Measurements from ENCODE around the gene TM4SF4.

The TM4SF4 gene

GRCh38 chr3:149454746-149455145 is 19.8 kb upstream of the TM4SF4 start:
- DNase-seq (ENCODE audit: low read depth in 2 of 3, low spot score in 1 of 3), result no peak

GRCh38 chr3:149455366-149455765 is 19.1 kb upstream of the TM4SF4 start:
- no peak for DNase-seq (ENCODE audit: low read depth in 2 of 3, low spot score in 1 of 3)

- no peak for DNase-seq (ENCODE audit: low read depth in 2 of 3, low spot score in 1 of 3)
These were observed 18.5 kb upstream of the TM4SF4 start for GRCh38 chr3:149455989-149456388.

DNA sequence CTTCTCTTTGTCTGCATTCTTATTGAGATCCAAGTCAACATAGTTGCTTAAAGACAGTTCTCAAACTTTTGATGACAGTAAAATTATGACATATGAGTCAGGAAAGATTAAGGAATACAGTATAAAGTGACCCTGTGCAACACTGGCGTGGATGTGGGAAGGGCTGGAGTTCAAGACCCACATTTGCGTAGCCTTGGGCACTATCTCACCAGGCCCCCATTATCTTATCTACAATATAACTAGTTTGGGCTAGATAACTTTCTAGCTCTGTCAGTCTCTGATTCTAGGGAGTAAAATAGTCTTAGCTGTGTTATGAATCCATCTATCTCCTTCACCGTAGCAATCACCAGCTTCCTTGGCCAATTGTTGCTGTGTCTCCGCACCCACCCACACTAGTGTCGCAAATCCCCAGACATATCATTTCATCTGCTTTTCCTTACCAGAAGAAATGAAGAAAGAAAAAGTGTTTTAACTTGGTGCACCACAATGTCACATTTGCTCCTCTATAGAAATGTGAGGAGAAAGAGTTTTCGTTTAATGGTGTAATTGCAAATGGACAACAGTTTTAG is 14.9 kb upstream of the TM4SF4 start:
- DNase-seq (ENCODE audit: low read depth in 2 of 3, low spot score in 1 of 3), result no peak

GRCh38 chr3:149460117-149460516 is 14.4 kb upstream of the TM4SF4 start:
- no peak for DNase-seq (ENCODE audit: low read depth in 2 of 3, low spot score in 1 of 3)

- no peak for DNase-seq (ENCODE audit: low read depth in 2 of 3, low spot score in 1 of 3)
These were observed 12.4 kb upstream of the TM4SF4 start for GRCh38 chr3:149462051-149462450.

- no peak for DNase-seq (ENCODE audit: low read depth in 2 of 3, low spot score in 1 of 3)
These were observed 11.9 kb upstream of the TM4SF4 start for GRCh38 chr3:149462581-149463011.

- DNase-seq (ENCODE audit: low read depth in 2 of 3, low spot score in 1 of 3), result no peak
These were observed 10.6 kb upstream of the TM4SF4 start for GRCh38 chr3:149463921-149464320.

DNA sequence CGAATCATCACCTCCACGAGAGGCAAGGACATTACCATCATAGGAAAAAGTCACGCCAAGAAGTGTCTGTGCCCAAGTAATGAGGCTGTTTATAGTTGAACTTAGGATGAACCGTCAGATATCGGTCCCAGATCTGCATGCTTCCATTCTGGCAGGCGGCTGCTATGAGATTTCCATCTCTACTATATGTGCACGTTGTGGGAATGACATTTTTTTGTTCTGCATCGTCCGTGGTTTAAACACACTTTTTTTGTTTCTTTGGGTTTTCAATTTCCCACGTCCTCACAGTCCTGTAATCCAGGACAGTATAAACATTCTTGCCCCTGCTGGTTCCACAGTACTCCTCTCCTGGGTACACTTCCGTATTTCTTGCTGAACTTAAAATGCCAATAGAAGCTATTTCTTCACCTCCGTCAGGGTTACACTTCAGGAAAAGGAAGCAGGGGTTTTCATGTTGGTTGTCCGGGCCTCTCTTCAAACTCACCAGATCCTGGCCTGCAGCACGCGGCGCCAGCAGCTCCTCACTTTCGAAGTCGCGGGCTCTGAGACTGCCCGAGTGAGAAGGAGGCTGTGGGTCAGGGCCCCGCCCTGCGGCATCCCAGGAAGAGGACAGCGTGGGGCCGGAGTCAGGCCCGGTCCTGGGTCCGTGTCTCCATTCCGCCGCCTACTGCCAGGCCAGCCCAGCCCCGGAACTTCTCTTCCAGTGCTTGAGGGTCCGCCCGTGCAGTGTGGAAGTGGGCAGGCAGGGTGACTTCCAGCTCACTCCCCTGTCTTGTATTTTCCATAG is 9.8 kb upstream of the TM4SF4 start:
- DNase-seq (ENCODE audit: low read depth in 2 of 3, low spot score in 1 of 3), result no peak

- no peak for DNase-seq (ENCODE audit: low read depth in 2 of 3, low spot score in 1 of 3)
These were observed 9.1 kb upstream of the TM4SF4 start for GRCh38 chr3:149465351-149465883.

DNA sequence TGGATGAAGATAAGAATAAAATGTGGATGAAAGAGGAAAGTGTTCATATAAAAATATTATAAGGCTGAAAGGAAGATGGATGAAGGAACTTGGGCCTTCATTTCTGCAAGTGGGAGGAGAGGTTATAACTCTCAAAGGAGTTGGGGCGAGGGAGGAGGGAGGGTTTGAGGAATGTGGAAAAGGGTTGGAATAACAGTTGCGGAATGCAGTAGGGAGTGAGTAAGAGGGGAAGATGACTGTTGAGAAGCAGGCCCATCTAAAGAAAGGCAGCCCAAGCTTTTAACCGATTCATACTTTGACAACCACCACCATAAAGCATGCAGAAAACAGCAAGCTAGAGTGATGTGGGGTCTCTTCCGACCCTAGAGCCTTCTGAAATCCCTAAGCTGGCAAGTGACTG is 8.3 kb upstream of the TM4SF4 start:
- no peak for DNase-seq (ENCODE audit: low read depth in 2 of 3, low spot score in 1 of 3)

DNA sequence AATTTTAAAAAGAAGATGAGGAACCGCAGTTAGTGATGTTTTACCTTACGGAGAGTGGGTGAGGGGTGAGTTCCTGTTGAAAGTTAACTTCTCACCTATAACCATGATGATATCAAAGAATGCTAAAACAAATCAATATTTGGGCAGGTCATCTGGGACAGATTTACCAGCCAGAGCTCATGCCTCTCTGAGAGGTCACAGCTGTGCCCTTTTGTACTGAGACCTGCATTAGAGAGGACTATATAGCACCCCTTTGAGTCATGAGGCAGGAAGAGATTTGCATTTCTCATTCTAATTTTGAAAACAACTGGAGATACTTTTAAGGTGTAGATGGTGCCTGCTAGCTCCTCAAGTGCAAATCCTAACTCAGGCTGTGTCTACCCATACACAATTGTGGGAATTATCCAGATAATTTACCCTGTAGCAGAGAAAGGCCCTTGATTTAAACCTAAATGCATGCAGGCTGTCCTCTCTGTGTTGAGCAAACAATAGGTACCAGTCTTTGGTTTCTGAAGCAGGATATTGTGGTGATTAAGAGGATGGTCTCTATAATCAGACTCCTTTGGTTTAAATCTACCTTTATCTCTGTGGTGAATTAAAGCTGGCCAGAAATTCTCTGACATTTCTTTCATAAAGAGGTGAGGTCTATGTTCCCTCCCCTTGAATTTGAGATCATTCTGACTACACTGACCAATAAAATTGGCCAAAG is 5.8 kb upstream of the TM4SF4 start:
- DNase-seq (ENCODE audit: low read depth in 2 of 3, low spot score in 1 of 3), result no peak

GRCh38 chr3:149470381-149470780 is 4.1 kb upstream of the TM4SF4 start:
- no peak for DNase-seq (ENCODE audit: low read depth in 2 of 3, low spot score in 1 of 3)

DNA sequence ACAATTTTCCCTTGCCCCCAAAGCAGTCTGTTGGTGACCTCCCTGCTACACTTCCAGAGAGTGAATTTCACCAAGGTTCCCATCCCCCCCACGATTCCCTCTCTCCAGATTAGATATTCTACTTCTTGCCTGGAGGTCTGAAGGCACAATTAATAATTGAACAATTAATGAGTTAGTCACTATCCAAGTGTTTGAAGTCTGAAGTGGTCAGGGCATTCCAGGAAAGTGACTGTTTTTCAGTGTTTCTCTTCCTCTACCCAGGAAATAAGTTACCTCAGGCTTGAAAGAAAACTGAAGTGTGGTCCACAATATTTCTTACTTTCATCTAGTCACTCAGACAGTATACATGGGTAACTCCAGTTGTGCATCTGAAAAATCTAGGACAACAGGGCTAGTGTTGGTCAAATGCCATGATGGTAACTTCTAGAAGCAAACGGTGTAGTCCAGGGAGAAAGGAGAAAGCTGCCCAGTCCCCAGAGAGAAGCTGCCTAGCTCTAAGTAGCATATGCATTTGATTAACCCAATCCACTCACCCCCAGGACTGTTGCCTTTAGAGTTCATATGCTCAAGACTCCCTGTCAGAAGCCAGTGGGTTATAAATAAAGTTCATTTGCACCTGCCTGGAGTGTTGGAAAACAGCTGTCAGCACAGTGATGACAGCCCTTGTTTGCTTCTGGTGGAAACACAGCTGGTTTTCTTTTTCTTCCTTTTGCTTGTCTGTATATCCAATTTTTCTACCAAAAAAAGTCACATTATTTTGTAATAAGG is 2.3 kb upstream of the TM4SF4 start:
- no peak for DNase-seq (ENCODE audit: low read depth in 2 of 3, low spot score in 1 of 3)

- no peak for DNase-seq (ENCODE audit: low read depth in 2 of 3, low spot score in 1 of 3)
These were observed 894 bp upstream of the TM4SF4 start for GRCh38 chr3:149473357-149474249.

DNA sequence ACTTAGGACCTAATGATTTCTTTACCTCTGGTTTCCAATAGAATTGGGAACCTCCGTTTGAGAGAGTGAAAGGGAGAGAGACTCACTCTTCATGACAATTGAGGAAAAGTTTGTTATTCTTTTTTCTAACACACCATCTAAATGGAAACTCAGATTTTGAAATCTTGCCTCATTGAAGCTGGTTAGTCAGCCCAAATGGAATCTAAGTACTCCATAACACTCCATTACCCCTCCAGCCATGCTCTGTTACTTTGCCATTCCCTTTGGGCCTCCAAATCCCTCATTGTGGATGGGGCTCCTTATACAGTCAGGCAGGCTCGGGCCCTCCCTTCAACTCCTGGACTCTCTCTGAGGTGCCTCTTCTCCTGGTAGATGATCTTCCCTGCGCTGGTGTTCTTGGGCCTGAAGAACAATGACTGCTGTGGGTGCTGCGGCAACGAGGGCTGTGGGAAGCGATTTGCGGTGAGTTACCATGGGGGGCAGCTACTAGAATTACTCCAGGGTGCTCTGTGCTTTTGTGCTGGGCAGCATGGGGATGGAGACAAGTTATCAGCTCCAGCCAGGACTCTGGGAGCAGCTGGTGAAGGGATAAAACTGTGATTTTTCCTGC is 1.1 kb downstream of the TM4SF4 start:
- no peak for DNase-seq (ENCODE audit: low read depth in 2 of 3, low spot score in 1 of 3)

DNA sequence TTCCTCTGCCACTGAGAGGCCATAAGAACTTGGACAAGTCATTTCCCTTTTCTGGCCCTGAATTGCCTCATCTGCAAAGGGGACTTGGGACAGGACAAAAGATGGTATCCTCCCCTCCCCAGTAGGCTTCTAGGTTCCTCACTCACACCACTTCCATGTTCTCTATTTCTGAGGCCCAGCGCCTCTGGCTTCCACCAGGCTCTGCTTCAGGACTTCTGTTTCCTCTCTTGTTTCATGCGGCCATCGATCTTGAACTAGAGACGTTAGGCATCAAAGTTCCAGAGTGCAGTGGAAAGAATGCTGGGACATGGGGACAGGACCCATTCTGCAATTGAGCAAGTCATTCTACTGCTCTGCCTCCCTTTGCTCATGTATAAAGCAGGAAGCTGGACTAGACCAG is 1.7 kb downstream of the TM4SF4 start:
- no peak for DNase-seq (ENCODE audit: low read depth in 2 of 3, low spot score in 1 of 3)

- no peak for DNase-seq (ENCODE audit: low read depth in 2 of 3, low spot score in 1 of 3)
These were observed 5.3 kb downstream of the TM4SF4 start for GRCh38 chr3:149479621-149480325.

GRCh38 chr3:149480326-149481017 is 6.0 kb downstream of the TM4SF4 start:
- peak; percentile 5 to 50 (median 26) for DNase-seq (ENCODE audit: low read depth in 2 of 3, low spot score in 1 of 3)
